HFFc6 (cell line): ENCODE results near the gene RPL19. TPM values are rescaled to one million over a fixed set of nuclear protein-coding genes. Genes with fewer than 3 reads are reported as not detected.

ENCODE experiments used
- DNase-seq: peaks from one replicate; pipeline ENCODE4 v3.0.0-alpha.2; 2018
- H3K27ac Mint-ChIP-seq: 2 replicates; pipeline ENCODE4 v1.8.0; 2020; ENCODE audit warnings: mild to moderate bottlenecking, mixed read lengths
- H3K27me3 Mint-ChIP-seq: 2 replicates; pipeline ENCODE4 v1.8.0; 2021; ENCODE audit warnings: mild to moderate bottlenecking, moderate library complexity, mixed read lengths; ENCODE audit not compliant: insufficient read depth
- H3K36me3 Mint-ChIP-seq: 2 replicates; pipeline ENCODE4 v1.8.0; 2021; ENCODE audit warnings: low read depth, mixed read lengths
- H3K4me1 Mint-ChIP-seq: 2 replicates; pipeline ENCODE4 v1.8.0; 2020; ENCODE audit warnings: low read depth, mixed read lengths
- H3K4me3 Mint-ChIP-seq: 2 replicates; pipeline ENCODE4 v1.8.0; 2020; ENCODE audit warnings: mild to moderate bottlenecking, moderate library complexity, mixed read lengths
- H3K9me3 Mint-ChIP-seq: 2 replicates; pipeline ENCODE4 v1.8.0; 2020; ENCODE audit warnings: mild to moderate bottlenecking, mixed read lengths
- CTCF ChIP-seq: fragments of 200-600 bp; sonication (generic); IDR thresholded peaks from 2 replicates; pipeline ENCODE4 v1.5.0; 2021; ENCODE audit warnings: antibody characterized with exemption, mild to moderate bottlenecking
- total RNA-seq, 6 experiments: library from RNA; stranded (reverse); fragmentation: NEBNext Ultra II Directional; extraction: Animal tissue kit (Norgen Biotek cat#: 25700); gene quantifications; 2 replicates in 1 of 6; 3 replicates in 5 of 6; pipeline ENCODE4 v1.2.3, GENCODE V29; 2021

RPL19 gene
- total RNA-seq, 6 experiments from 2014 or later: 1,574 to 1,911 (median 1,762) TPM

- DNase-seq: no peak
- no peak overlapping the region for H3K27ac Mint-ChIP-seq
These were observed 8.1 kb downstream of the RPL19 start for GRCh38 chr17:39208136-39208535.

GRCh38 chr17:39208893-39209292 is 8.8 kb downstream of the RPL19 start:
- no peaks in the 10 kb centered on the region for H3K9me3 Mint-ChIP-seq
- H3K27ac Mint-ChIP-seq: no peak overlapping the region
- no peak for DNase-seq
- H3K4me1 Mint-ChIP-seq: peaks cover 29% of the 10 kb centered on the region
- H3K27me3 Mint-ChIP-seq: peaks cover 4% of the 10 kb centered on the region; the same call in 1 of the 2 replicates
- peaks cover 6% of the 10 kb centered on the region; the same call in 1 of the 2 replicates for H3K36me3 Mint-ChIP-seq
- H3K4me3 Mint-ChIP-seq: peak overlapping the region; percentile 75; the same call in 1 of the 2 replicates
- no peak for TF ChIP-seq CTCF

More at GRCh38 chr17:39208136-39208535, 8.1 kb downstream of the RPL19 start:
- Mint-ChIP-seq H3K36me3 (peaks cover 8% of the 10 kb centered on the region; the same call in 1 of the 2 replicates), H3K4me1 (peaks cover 29% of the 10 kb centered on the region), H3K27me3 (peaks cover 5% of the 10 kb centered on the region; the same call in 1 of the 2 replicates), H3K4me3 (no peak overlapping the region), H3K9me3 (no peaks in the 10 kb centered on the region)
- no peak for TF ChIP-seq CTCF

GRCh38 chr17:39209317-39210092 is 9.4 kb downstream of the RPL19 start:
- Mint-ChIP-seq H3K4me3 (peak overlapping the region; percentile 75), H3K4me1 (peaks cover 29% of the 10 kb centered on the region), H3K9me3 (no peaks in the 10 kb centered on the region), H3K36me3 (no peaks in the 10 kb centered on the region), H3K27me3 (peaks cover 4% of the 10 kb centered on the region; the same call in 1 of the 2 replicates), H3K27ac (peak overlapping the region; percentile 68)
- DNase-seq: peak; percentile 49
- no peak for TF ChIP-seq CTCF

- no peaks in the 10 kb centered on the region for H3K9me3 Mint-ChIP-seq
- peaks cover 29% of the 10 kb centered on the region for H3K4me1 Mint-ChIP-seq
- H3K36me3 Mint-ChIP-seq: no peaks in the 10 kb centered on the region
- peak overlapping the region; percentile 75 for H3K4me3 Mint-ChIP-seq
- peak overlapping the region; percentile 38; the same call in 1 of the 2 replicates for H3K27ac Mint-ChIP-seq
- H3K27me3 Mint-ChIP-seq: peaks cover 4% of the 10 kb centered on the region
- TF ChIP-seq CTCF: no peak
- DNase-seq: no peak
These were observed 10.0 kb downstream of the RPL19 start for GRCh38 chr17:39210093-39210434.

GRCh38 chr17:39212195-39212810 is 12.2 kb downstream of the RPL19 start:
- Mint-ChIP-seq H3K9me3 (no peaks in the 10 kb centered on the region), H3K4me1 (peaks cover 18% of the 10 kb centered on the region), H3K4me3 (no peak overlapping the region), H3K27ac (no peak overlapping the region), H3K27me3 (peaks cover 6% of the 10 kb centered on the region), H3K36me3 (no peaks in the 10 kb centered on the region)
- DNase-seq: no peak
- TF ChIP-seq CTCF: no peak
